Measurements from ENCODE around the gene GRID1. TPM values are rescaled to one million over a fixed set of nuclear protein-coding genes. Genes with fewer than 3 reads are reported as not detected.

The GRID1 gene
- total and polyA plus RNA-seq, 10 donors: 0.06 to 0.42 (median 0.15) TPM; not detected in 4

DNA sequence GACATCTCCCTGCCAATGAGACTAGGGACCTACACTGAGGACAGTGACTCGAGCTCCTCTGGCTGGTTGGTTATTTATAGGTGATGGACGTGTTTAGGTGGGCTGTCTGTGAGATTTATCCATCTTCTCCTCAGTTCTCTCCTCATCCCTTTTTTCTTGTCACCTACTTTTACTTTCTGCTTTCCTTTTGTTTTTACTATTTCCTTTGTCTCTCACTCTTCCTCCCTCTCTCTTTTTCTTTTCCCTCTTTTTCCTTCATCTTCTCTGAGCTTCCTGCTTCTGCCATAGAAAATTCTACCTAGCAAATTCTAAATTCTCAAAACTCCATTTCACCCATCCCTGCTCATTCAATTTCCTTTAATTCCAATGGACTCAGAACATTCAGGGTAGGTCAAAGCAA lies 478.0 kb downstream of the GRID1 start:
- no peak for TF ChIP-seq POLR2A (IDR thresholded peaks at IDR 0.05)
- TF ChIP-seq POLR2AphosphoS5 (IDR thresholded peaks at IDR 0.05): no peak
- TF ChIP-seq CTCF (IDR thresholded peaks at IDR 0.05 in 8 of 11, conservative IDR thresholded peaks at IDR 0.05 in 3 of 11): no peak

GRCh38 chr10:85888004-85888403 lies 478.6 kb downstream of the GRID1 start:
- Histone ChIP-seq H3K4me1 (no peaks in the 10 kb centered on the region), H3K27ac (no peak overlapping the region), H3K27me3 (replicated peaks in 1 of 7) (peaks cover 0 to 17% (median 0%) of the 10 kb centered on the region in 7 donors), H3K4me3 (no peak overlapping the region), H3K36me3 (no peaks in the 10 kb centered on the region), H3K9me3 (peaks cover 0 to 6% (median 0%) of the 10 kb centered on the region in 8 donors)
- TF ChIP-seq POLR2A (IDR thresholded peaks at IDR 0.05): no peak
- TF ChIP-seq POLR2AphosphoS5 (IDR thresholded peaks at IDR 0.05): peak in 1 of 3 donors; percentile 26
- 48 to 61% (median 57%) methylated on average over 3 of the region's 3 CpGs for WGBS, 5 donors
- DNase-seq: no peak
- intact Hi-C loops (cut with DNase I; ENCODE audit: low total_unique reads): no loop called here

More for the DNA sequence above, 478.0 kb downstream of the GRID1 start:
- Histone ChIP-seq H3K9me3 (peaks cover 0 to 6% (median 0%) of the 10 kb centered on the region in 8 donors), H3K4me1 (no peaks in the 10 kb centered on the region), H3K27me3 (replicated peaks in 1 of 7) (peaks cover 0 to 17% (median 0%) of the 10 kb centered on the region in 7 donors), H3K4me3 (no peak overlapping the region), H3K36me3 (no peaks in the 10 kb centered on the region), H3K27ac (no peak overlapping the region)
- no peak for DNase-seq
- 62 to 84% (median 79%) methylated on average over 2 of the region's 2 CpGs for WGBS, 5 donors
- intact Hi-C loops (cut with DNase I; ENCODE audit: low total_unique reads): no loop called here

DNA sequence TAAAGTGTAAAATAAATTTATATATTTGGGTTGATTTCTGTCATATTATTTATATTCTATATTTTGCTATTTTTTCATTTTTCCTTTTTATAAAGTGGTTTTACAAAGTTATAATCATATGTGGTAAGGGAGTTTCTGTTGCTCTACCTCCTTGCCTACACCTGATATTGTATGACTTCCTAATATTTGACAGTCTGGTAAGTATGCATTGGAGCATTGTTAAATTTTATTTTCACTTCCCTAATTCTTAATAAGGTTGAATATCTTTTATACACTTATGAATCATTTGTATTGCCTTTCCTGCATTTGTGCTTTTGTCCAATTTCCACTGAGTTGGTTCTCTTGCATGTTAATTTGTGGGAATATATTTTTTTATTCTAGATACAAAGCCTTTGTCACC lies 492.4 kb downstream of the GRID1 start:
- TF ChIP-seq POLR2A (IDR thresholded peaks at IDR 0.05): no peak
- no peak for TF ChIP-seq POLR2AphosphoS5 (IDR thresholded peaks at IDR 0.05)
- TF ChIP-seq CTCF (IDR thresholded peaks at IDR 0.05 in 8 of 11, conservative IDR thresholded peaks at IDR 0.05 in 3 of 11): no peak
- intact Hi-C loops (cut with DNase I; ENCODE audit: low total_unique reads): no loop called here

DNA sequence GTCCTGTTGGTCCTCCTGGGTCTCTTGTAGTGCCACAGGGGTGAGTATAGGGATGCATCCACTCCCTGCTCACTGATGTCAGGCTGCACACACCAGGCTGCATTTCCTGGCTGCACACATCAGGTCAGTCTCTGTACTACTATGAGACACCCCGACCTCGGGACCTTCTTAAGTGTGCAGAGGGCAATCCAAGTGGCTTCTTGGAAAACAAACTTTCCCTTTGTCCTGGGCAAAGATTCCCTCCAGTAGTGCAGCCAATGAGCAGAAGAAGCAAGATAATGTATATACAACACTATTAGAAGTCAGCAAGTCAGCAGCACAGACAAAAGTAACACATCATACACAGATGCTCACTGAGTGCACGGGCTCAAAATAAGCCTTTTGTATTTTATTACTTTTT lies 493.5 kb downstream of the GRID1 start:
- no peaks in the 10 kb centered on the region for H3K36me3 ChIP-seq
- H3K4me1 ChIP-seq: no peaks in the 10 kb centered on the region
- no peak overlapping the region for H3K4me3 ChIP-seq
- H3K9me3 ChIP-seq: peaks cover 0 to 9% (median 0%) of the 10 kb centered on the region in 8 donors
- no peak overlapping the region for H3K27ac ChIP-seq
- TF ChIP-seq POLR2A (IDR thresholded peaks at IDR 0.05) (no peak), POLR2AphosphoS5 (IDR thresholded peaks at IDR 0.05) (no peak), CTCF (IDR thresholded peaks at IDR 0.05 in 8 of 11, conservative IDR thresholded peaks at IDR 0.05 in 3 of 11) (no peak)
- intact Hi-C loops (cut with DNase I; ENCODE audit: low total_unique reads): no loop called here
- peaks cover 0 to 60% (median 0%) of the 10 kb centered on the region in 7 donors for H3K27me3 ChIP-seq (replicated peaks in 1 of 7)
- no peak for DNase-seq
- 69 to 97% (median 81%) methylated on average over 3 of the region's 3 CpGs for WGBS, 5 donors

More for the DNA sequence above, 492.4 kb downstream of the GRID1 start:
- no peaks in the 10 kb centered on the region for H3K4me1 ChIP-seq
- H3K4me3 ChIP-seq: no peak overlapping the region
- peaks cover 0 to 52% (median 0%) of the 10 kb centered on the region in 7 donors for H3K27me3 ChIP-seq (replicated peaks in 1 of 7)
- no peak overlapping the region for H3K27ac ChIP-seq
- no peak for DNase-seq
- H3K9me3 ChIP-seq: peaks cover 0 to 9% (median 0%) of the 10 kb centered on the region in 8 donors
- H3K36me3 ChIP-seq: no peaks in the 10 kb centered on the region
